GM12873 (cell line): Measurements from ENCODE around the gene NYAP2.

Experiments used
- TF ChIP-seq, protein P1 (sequence below): IDR thresholded peaks from 2 replicates; pipeline ENCODE4 v1.5.1; 2012; ENCODE audit warnings: low read depth, mild to moderate bottlenecking, moderate library complexity, low read length, control low read depth; ENCODE audit not compliant: insufficient read depth; ENCODE audit errors: missing control alignments

The NYAP2 gene

DNA sequence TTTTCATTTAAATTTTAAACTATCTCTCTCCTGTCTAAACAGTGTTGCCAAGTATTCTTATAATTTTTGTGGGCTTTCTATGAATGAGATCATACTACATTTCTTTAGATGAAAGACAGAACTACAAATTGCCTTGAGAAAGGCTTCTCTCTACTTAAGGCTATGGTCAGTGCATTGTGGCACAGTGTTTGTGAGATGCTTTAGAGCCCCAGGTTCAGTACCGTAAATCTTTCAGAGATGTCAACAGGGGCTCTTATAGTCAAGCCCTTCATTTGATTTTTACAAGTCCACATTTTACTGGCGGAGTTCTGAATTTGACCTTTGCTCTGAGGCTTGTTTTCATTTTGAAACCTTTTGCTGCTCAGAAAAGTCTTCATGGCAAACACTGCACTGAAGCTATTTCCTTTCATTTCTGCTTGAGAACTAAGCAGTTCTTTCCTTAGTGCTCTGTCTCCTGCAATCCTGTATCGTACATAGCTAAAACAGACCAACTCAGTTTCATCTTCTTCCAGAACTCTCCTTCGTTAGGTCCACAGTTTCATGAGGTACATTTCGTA, 175.2 kb downstream of the NYAP2 start:
- TF ChIP-seq, protein P1, sequence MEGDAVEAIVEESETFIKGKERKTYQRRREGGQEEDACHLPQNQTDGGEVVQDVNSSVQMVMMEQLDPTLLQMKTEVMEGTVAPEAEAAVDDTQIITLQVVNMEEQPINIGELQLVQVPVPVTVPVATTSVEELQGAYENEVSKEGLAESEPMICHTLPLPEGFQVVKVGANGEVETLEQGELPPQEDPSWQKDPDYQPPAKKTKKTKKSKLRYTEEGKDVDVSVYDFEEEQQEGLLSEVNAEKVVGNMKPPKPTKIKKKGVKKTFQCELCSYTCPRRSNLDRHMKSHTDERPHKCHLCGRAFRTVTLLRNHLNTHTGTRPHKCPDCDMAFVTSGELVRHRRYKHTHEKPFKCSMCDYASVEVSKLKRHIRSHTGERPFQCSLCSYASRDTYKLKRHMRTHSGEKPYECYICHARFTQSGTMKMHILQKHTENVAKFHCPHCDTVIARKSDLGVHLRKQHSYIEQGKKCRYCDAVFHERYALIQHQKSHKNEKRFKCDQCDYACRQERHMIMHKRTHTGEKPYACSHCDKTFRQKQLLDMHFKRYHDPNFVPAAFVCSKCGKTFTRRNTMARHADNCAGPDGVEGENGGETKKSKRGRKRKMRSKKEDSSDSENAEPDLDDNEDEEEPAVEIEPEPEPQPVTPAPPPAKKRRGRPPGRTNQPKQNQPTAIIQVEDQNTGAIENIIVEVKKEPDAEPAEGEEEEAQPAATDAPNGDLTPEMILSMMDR = no peak

DNA sequence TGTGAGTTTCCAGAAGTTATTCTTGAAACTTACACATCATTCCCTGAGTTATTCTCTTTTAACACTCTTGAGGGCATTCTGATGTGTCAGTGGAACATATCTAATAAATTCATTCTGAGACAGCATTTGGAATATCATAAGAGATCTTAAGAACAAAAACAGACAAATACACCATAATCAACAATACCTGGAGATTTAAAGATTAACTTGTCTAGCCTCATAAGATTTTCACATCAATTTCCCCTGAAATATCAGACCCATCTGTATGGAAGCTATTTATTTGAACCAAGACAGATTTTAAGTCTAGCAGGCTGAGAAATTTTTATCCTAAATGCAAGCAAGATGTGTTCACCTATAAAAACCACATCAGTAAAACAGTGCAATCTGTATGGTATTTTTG, 181.6 kb downstream of the NYAP2 start:
- TF ChIP-seq, protein P1 = no peak

DNA sequence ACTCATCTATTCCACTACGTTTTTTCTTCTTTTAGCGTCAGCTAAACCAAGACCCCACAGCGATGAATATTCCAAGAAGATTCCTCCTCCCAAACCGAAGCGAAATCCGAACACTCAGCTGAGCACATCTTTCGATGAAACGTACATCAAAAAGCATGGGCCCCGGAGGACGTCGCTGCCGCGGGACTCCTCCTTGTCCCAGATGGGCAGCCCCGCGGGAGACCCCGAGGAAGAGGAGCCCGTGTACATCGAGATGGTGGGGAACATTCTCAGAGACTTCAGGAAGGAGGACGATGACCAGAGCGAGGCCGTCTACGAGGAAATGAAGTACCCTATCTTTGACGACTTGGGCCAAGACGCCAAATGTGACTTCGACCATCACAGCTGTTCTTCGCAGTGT, 182.4 kb downstream of the NYAP2 start:
- TF ChIP-seq, protein P1 = no peak

DNA sequence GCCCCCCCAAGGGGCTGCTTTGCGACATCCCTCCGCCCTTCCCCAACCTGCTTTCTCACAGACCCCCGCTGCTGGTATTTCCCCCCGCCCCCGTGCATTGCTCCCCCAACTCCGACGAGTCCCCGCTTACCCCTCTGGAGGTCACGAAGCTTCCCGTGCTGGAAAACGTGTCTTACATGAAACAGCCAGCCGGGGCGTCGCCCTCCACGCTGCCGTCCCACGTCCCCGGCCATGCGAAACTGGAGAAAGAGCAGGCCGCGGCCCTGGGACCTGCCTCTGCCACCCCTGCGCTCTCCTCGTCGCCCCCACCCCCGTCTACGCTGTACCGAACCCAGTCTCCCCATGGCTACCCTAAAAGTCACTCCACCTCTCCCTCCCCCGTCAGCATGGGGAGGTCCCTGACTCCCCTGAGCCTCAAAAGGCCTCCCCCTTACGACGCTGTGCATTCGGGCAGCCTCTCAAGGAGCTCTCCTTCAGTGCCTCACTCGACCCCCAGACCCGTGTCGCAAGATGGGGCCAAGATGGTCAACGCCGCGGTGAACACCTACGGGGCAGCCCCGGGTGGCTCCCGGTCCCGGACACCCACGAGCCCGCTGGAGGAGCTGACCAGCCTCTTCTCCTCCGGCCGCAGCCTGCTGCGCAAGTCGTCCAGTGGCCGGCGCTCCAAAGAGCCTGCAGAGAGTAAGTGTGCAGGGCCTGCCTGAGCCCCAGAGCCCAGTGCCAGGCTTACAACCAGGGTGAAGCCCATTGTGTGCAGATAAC, 183.0 kb downstream of the NYAP2 start:
- TF ChIP-seq, protein P1 = no peak

DNA sequence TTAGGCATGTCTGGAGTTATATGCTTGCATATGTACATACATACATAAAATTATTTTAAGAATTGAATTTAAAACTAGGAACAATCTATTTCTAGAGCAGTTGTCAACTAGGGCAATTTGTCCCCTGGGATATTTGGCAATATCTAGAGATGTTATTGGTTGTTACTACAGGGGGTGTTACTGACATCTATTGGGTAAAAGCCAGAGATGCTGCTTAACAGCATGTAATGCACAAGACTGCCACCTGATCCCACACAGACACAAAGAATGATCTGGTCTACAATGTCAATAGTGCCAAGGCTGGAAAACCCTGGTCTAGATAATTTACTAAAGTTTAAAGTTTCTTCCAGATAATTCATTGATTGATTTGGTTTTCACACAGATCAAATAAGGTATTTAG, 185.3 kb downstream of the NYAP2 start:
- TF ChIP-seq, protein P1 = no peak

DNA sequence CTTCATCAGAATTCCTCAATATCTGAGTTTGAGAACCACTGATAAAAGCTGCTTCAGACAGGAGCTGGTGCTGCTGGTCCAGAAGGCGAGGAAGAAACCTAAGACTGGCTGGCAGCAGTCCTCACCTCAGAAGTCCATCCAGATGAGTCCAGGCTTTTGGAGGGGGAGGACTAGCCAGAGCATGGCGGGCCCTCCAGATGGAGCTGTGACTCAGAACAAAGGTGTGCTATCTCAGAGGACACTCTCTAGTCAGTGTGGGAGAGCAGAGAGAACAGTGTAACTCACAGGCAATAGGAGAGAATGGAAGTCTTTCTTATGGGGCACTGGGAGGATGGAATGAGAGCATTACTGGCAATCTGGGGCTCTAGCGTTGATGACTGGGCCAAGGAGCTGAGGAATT, 191.4 kb downstream of the NYAP2 start:
- TF ChIP-seq, protein P1 = no peak

DNA sequence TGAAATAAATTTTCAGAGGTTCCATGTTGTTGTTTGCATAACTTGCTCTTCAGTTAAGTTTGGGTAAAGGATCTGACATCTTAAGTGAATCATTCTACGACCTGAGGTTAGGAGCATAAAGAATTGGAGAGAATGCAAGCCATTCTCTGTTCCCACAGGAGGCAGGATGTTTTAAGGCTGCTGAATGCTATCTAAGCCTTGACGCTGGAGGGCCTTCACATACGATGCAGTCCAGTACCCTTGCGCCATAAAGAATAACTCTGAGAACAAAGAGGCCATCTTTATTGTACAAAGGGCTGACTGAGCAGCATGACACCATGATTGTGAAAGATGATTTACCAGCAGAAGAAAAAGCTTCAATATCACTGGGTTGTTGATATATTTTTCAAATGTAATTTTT, 198.4 kb downstream of the NYAP2 start:
- TF ChIP-seq, protein P1 = no peak
